H1 (cell line): ENCODE results near the gene PELI2. TPM values are rescaled to one million over a fixed set of nuclear protein-coding genes. Genes with fewer than 3 reads are reported as not detected.
A peak's percentile ranks its signal among the peaks of the same experiment; 100 is the strongest.

ENCODE experiments used
- CTCF ChIA-PET: fragments of 300-600 bp; sonication (Branson Sonifier 250); formaldehyde crosslinking; loops from one replicate; lab custom pipeline; 2021; ENCODE audit not compliant: partially characterized antibody; lab: Charles Lee
- POLR2A ChIA-PET: fragments of 300-600 bp; sonication (Branson Sonifier 250); formaldehyde crosslinking; loops from one replicate; lab custom pipeline; 2021; ENCODE audit warnings: inconsistent platforms; ENCODE audit not compliant: partially characterized antibody; lab: Charles Lee
- DNase-seq, 2 experiments: peaks; one replicate each; pipeline versions ENCODE4 v3.0.0 to v3.0.0-alpha.2; 2010 to 2022; ENCODE audit warnings: low spot score in 2 of 2, low read depth in 1 of 2, mixed read lengths in 1 of 2
- FAIRE-seq: peaks from 2 replicates; lab custom pipeline; 2011; peaks lifted over from hg19 to GRCh38; lab: Jason Lieb, UNC
- H2AFZ ChIP-seq: 2 replicates; pipeline ENCODE4 v1.8.1; 2012; ENCODE audit warnings: low read length, inconsistent platforms
- H2AK5ac ChIP-seq: 2 replicates; pipeline ENCODE4 v1.6.1; 2013; ENCODE audit warnings: low read depth, low read length
- H2BK120ac ChIP-seq: replicated peaks from 2 replicates; pipeline ENCODE3; 2013; ENCODE audit warnings: low read depth, low read length, inconsistent platforms
- H2BK12ac ChIP-seq: 2 replicates; pipeline ENCODE4 v1.6.1; 2013; ENCODE audit warnings: low read depth, low read length
- H2BK15ac ChIP-seq: 2 replicates; pipeline ENCODE4 v1.6.1; 2013; ENCODE audit warnings: low read length
- H2BK20ac ChIP-seq: 2 replicates; pipeline ENCODE4 v1.6.1; 2013; ENCODE audit warnings: low read length
- H2BK5ac ChIP-seq: 2 replicates; pipeline ENCODE4 v1.6.1; 2013; ENCODE audit warnings: low read depth, low read length
- H3K14ac ChIP-seq: 2 replicates; pipeline ENCODE4 v1.6.1; 2013; ENCODE audit warnings: inconsistent platforms; ENCODE audit not compliant: insufficient read length
- H3K18ac ChIP-seq: 2 replicates; pipeline ENCODE4 v1.6.1; 2013; ENCODE audit warnings: low read length; ENCODE audit errors: extremely low read depth
- H3K23ac ChIP-seq: 2 replicates; pipeline ENCODE4 v1.6.1; 2013; ENCODE audit warnings: inconsistent platforms; ENCODE audit not compliant: insufficient read length
- H3K23me2 ChIP-seq: 2 replicates; pipeline ENCODE4 v1.6.1; 2013; ENCODE audit warnings: low read depth, low read length
- H3K27ac ChIP-seq: 2 replicates; pipeline ENCODE4 v1.6.1; 2011; ENCODE audit warnings: low read depth, low read length, inconsistent platforms
- H3K27me3 ChIP-seq, 4 experiments: replicated peaks in 1 of 4; 1 replicate in 1 of 4; 2 replicates in 3 of 4; pipeline versions ENCODE4 v1.6.1 to v1.8.1; 2011 to 2013; ENCODE audit warnings: low read length in 3 of 4, mild to moderate bottlenecking in 3 of 4, inconsistent platforms in 2 of 4, mixed read lengths in 2 of 4, moderate library complexity in 1 of 4; ENCODE audit not compliant: control insufficient read depth in 3 of 4, insufficient read depth in 3 of 4; ENCODE audit errors: extremely low read depth in 1 of 4
- H3K36me3 ChIP-seq, 4 experiments: 2 replicates each; pipeline versions ENCODE4 v1.6.1 to v1.8.1; 2011 to 2013; ENCODE audit warnings: mild to moderate bottlenecking in 4 of 4, low read length in 3 of 4, moderate library complexity in 2 of 4, control low read depth in 1 of 4, inconsistent platforms in 1 of 4; ENCODE audit not compliant: insufficient read depth in 4 of 4, control insufficient read depth in 2 of 4
- H3K4ac ChIP-seq: replicated peaks from 2 replicates; pipeline ENCODE3; 2013; ENCODE audit warnings: low read length, low read depth, mixed read lengths, inconsistent platforms; ENCODE audit not compliant: insufficient read length
- H3K4me1 ChIP-seq, 4 experiments: replicated peaks in 1 of 4; 1 replicate in 1 of 4; 2 replicates in 3 of 4; pipeline versions ENCODE4 v1.6.1 to v1.8.1; 2011 to 2013; ENCODE audit warnings: low read length in 3 of 4, inconsistent platforms in 2 of 4, mixed read lengths in 1 of 4; ENCODE audit not compliant: insufficient read depth in 4 of 4, control insufficient read depth in 3 of 4
- H3K4me2 ChIP-seq, 2 experiments: 2 replicates each; pipeline versions ENCODE4 v1.6.1 to v1.8.1; 2011 to 2013; ENCODE audit warnings: low read depth in 2 of 2, low read length in 2 of 2, control low read depth in 1 of 2, inconsistent platforms in 1 of 2, mild to moderate bottlenecking in 1 of 2; ENCODE audit not compliant: insufficient read depth in 1 of 2
- H3K4me3 ChIP-seq, 4 experiments: fragments of 200-600, 300-600 bp in 1 of 4; sonication (generic), shearing (Covaris generic), sonication (Bioruptor Twin) in 1 of 4; 2 replicates each; pipeline versions ENCODE4 v1.5.1 to v1.8.1; 2011 to 2016; ENCODE audit warnings: low read length in 4 of 4, low read depth in 3 of 4, control low read depth in 2 of 4, inconsistent platforms in 2 of 4, mild to moderate bottlenecking in 2 of 4, mixed read lengths in 1 of 4, moderate library complexity in 1 of 4; ENCODE audit not compliant: insufficient read depth in 2 of 4; ENCODE audit errors: extremely low read depth in 1 of 4
- H3K56ac ChIP-seq: replicated peaks from 2 replicates; pipeline ENCODE3; 2013; ENCODE audit warnings: low read depth, mild to moderate bottlenecking, mixed read lengths, low read length, inconsistent platforms; ENCODE audit not compliant: insufficient read length
- H3K79me1 ChIP-seq: 2 replicates; pipeline ENCODE4 v1.6.1; 2013; ENCODE audit warnings: low read depth, low read length, control low read depth
- H3K79me2 ChIP-seq, 2 experiments: 2 replicates each; pipeline versions ENCODE4 v1.6.1 to v1.8.1; 2012 to 2013; ENCODE audit warnings: low read length in 2 of 2, mild to moderate bottlenecking in 2 of 2, inconsistent platforms in 1 of 2; ENCODE audit not compliant: insufficient read depth in 2 of 2, control insufficient read depth in 1 of 2
- H3K9ac ChIP-seq, 4 experiments: replicated peaks in 1 of 4; 1 replicate in 1 of 4; 2 replicates in 3 of 4; pipeline versions ENCODE4 v1.6.1 to v1.8.1; 2011 to 2013; ENCODE audit warnings: low read depth in 3 of 4, low read length in 3 of 4, control low read depth in 2 of 4, mild to moderate bottlenecking in 2 of 4, moderate library complexity in 2 of 4, inconsistent platforms in 1 of 4; ENCODE audit errors: extremely low read depth in 1 of 4
- H3K9me3 ChIP-seq, 2 experiments: 2 replicates each; pipeline versions ENCODE4 v1.6.1 to v1.8.1; 2012 to 2013; ENCODE audit warnings: mild to moderate bottlenecking in 2 of 2, moderate library complexity in 2 of 2, control low read depth in 1 of 2, inconsistent platforms in 1 of 2, low read depth in 1 of 2, low read length in 1 of 2, mixed read lengths in 1 of 2; ENCODE audit not compliant: insufficient read depth in 2 of 2
- H4K20me1 ChIP-seq, 2 experiments: replicated peaks in 1 of 2; 2 replicates each; pipeline versions ENCODE3 to v1.8.1; 2011 to 2013; ENCODE audit warnings: inconsistent platforms in 2 of 2, low read length in 2 of 2, mild to moderate bottlenecking in 1 of 2; ENCODE audit not compliant: insufficient read depth in 2 of 2, control insufficient read depth in 1 of 2
- H4K5ac ChIP-seq: 2 replicates; pipeline ENCODE4 v1.6.1; 2013; ENCODE audit warnings: low read length, low read depth, mixed read lengths, inconsistent platforms; ENCODE audit not compliant: insufficient read length
- H4K8ac ChIP-seq: 2 replicates; pipeline ENCODE4 v1.8.0; 2013; ENCODE audit warnings: mild to moderate bottlenecking, moderate library complexity, low read length, inconsistent platforms; ENCODE audit not compliant: insufficient read depth; ENCODE audit errors: extremely low read depth
- H4K91ac ChIP-seq: replicated peaks from 2 replicates; pipeline ENCODE3; 2013; ENCODE audit warnings: low read length, mixed read lengths, inconsistent platforms; ENCODE audit not compliant: insufficient read length
- BCL11A ChIP-seq, 2 experiments: IDR thresholded peaks; one replicate each; pipeline ENCODE4 v1.6.1; 2011; ENCODE audit warnings: low read depth in 2 of 2, low read length in 2 of 2, mild to moderate bottlenecking in 2 of 2
- CBX5 ChIP-seq: fragments of 300-800, 300-1000 bp; sonication (generic); IDR thresholded peaks from 2 replicates; pipeline ENCODE4 v1.7.1; 2016; ENCODE audit warnings: antibody characterized with exemption, low read length, low read depth
- CHD1 ChIP-seq: IDR thresholded peaks from 2 replicates; pipeline ENCODE4 v1.6.1; 2012; ENCODE audit warnings: low read depth, low read length, improper control_type of control experiment
- EP300 ChIP-seq, 2 experiments: IDR thresholded peaks; 1 replicate in 1 of 2; 2 replicates in 1 of 2; pipeline ENCODE4 v1.6.1; 2011 to 2012; ENCODE audit warnings: low read depth in 2 of 2, low read length in 2 of 2, mild to moderate bottlenecking in 2 of 2, borderline replicate concordance in 1 of 2, inconsistent platforms in 1 of 2, moderate library complexity in 1 of 2
- RXRA ChIP-seq: IDR thresholded peaks from 2 replicates; pipeline ENCODE4 v1.6.1; 2011; ENCODE audit warnings: low read depth, mild to moderate bottlenecking, low read length, moderate library complexity; ENCODE audit not compliant: insufficient read depth
- WGBS, 2 experiments: shearing (Covaris generic) in 1 of 2; methylation state at CpG; one replicate each; pipeline versions ENCODE4 v1.1.6 to v1.1.7; 2013 to 2015; ENCODE audit warnings: low lambda C conversion rate in 2 of 2, mixed read lengths in 2 of 2, inconsistent platforms in 1 of 2, low coverage in 1 of 2, missing lambda C conversion rate in 1 of 2; ENCODE audit not compliant: insufficient replicate concordance in 2 of 2, insufficient coverage in 1 of 2, insufficient read length in 1 of 2; ENCODE audit errors: extremely low coverage in 1 of 2, missing lambda C conversion rate in 1 of 2; 5-methylcytosine and 5-hydroxymethylcytosine counted together
- polyA plus RNA-seq, 7 experiments: library from polyadenylated mRNA; depleted of rRNA in 3 of 7; stranded (reverse) in 5 of 7; unstranded in 2 of 7; fragments of >200 nt in 5 of 7; fragments of 200-250 nt in 2 of 7; gene quantifications; 1 replicate in 5 of 7; 2 replicates in 1 of 7; 4 replicates in 1 of 7; pipeline versions ENCODE4 v1.2.1 to v1.2.3, GENCODE V29; 2011 to 2013; ENCODE audit warnings: missing spikeins in 2 of 7, mixed read lengths in 2 of 7
- total RNA-seq: library from RNA; stranded (reverse); fragmentation: NEBNext Ultra II Directional; extraction: Animal tissue kit (Norgen Biotek cat#: 25700); gene quantifications from 2 replicates; pipeline ENCODE4 v1.2.1, GENCODE V29; 2021

The PELI2 gene
- total and polyA plus RNA-seq, 2 of the 8 experiments (the other 6 are each of a cell fraction or from before 2014, with no cell fraction given): 14.6 to 25.7 TPM

DNA sequence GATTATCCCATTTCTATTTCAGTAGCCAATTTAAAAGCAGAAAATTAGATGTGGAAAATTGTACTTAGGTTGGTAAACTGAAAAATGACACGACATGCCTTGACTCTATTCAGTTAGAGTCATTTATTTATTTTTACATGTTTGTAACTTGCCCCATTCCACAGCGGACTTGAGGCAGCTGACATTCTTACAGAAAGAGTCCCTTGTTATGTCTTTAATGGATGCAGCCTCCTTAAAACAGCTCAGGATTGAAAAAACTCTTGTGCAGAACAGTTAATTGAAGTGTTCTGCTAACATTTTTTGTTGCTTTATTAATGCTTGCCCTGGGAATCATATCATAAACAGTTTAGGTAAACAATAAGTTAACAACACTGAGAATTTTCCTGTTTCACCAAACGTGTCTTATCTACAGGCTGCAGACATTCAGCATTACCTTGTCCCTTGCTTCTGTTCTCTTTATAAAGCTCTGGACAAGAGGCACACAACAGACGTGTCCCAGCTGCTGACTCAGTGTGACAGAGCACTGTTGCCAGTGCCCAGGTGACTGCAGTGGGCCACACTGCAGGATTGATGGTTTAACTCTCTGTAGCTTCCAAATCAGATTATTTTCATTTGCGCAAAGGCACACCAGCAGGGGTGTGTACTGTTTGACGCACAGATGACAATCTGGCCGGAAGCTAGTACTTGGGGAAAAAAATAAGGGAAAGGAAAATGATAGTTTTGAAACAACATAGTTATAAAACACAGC is 101.6 kb downstream of the PELI2 start:
- Histone ChIP-seq H3K56ac (no peak overlapping the region), H3K9ac (no peak overlapping the region), H4K8ac (no peak overlapping the region), H3K23ac (no peak overlapping the region), H3K9me3 (no peaks in the 10 kb centered on the region), H4K20me1 (no peaks in the 10 kb centered on the region), H2BK12ac (no peak overlapping the region), H4K91ac (no peak overlapping the region), H3K79me1 (no peaks in the 10 kb centered on the region; the same call in none of the 2 replicates), H3K36me3 (no peaks in the 10 kb centered on the region), H3K27ac (no peak overlapping the region), H2BK20ac (no peak overlapping the region), H3K4me2 (no peak overlapping the region), H3K23me2 (no peaks in the 10 kb centered on the region), H3K18ac (0 out of 2 replicates have a peak overlapping the region, but pooled peaks have one; percentile 16), H3K4ac (no peak overlapping the region), H2AK5ac (no peak overlapping the region), H2AFZ (no peak overlapping the region), H3K4me3 (no peak overlapping the region), H3K79me2 (no peaks in the 10 kb centered on the region), H3K27me3 (no peaks in the 10 kb centered on the region), H2BK15ac (no peak overlapping the region), H2BK5ac (no peak overlapping the region), H4K5ac (no peak overlapping the region), H3K4me1 (no peaks in the 10 kb centered on the region), H3K14ac (no peak overlapping the region), H2BK120ac (no peak overlapping the region)
- FAIRE-seq (no peak), DNase-seq (no peak)
- ChIA-PET POLR2A (no interaction called here), CTCF (interaction anchor here (1.1 to 1.7 kb wide), 5 partner anchors 13 to 255 kb away, joined by 3 to 4 read pairs (median 3); no protein-coding TSS in a partner anchor)
- WGBS, 2 experiments: 75% methylated on average over 7 of the region's 7 CpGs; no CpG with 5 or more reads in 1 of the 2 experiments
- TF ChIP-seq BCL11A (IDR thresholded peaks at IDR 0.05; ENCODE audit: low read depth in 2 of 2, low read length in 2 of 2) (no peak), EP300 (IDR thresholded peaks at IDR 0.05; ENCODE audit: borderline replicate concordance in 1 of 2, low read depth in 2 of 2, low read length in 2 of 2) (no peak), CBX5 (no peak), CHD1 (no peak), RXRA (no peak)
